NCI-H128 (cell line): Measurements from ENCODE around the gene TRAK2.
"Not testable (repeated sequence)": the region's sequence is repeated elsewhere in the genome, so short reads cannot be mapped to it uniquely, and the experiment has no call there.

Experiments used
- DNase-seq: peaks from one replicate; lab custom pipeline; 2025; ENCODE audit not compliant: unreplicated experiment; lab: John Stamatoyannopoulos, UW

TRAK2 gene

GRCh38 chr2:201448701-201449100 is 2.6 kb downstream of the TRAK2 start:
- no peak for DNase-seq

- no peak for DNase-seq
Measured at GRCh38 chr2:201448061-201448460, 3.2 kb downstream of the TRAK2 start.

- DNase-seq, result no peak
Measured at GRCh38 chr2:201447086-201447485, 4.2 kb downstream of the TRAK2 start.

DNA sequence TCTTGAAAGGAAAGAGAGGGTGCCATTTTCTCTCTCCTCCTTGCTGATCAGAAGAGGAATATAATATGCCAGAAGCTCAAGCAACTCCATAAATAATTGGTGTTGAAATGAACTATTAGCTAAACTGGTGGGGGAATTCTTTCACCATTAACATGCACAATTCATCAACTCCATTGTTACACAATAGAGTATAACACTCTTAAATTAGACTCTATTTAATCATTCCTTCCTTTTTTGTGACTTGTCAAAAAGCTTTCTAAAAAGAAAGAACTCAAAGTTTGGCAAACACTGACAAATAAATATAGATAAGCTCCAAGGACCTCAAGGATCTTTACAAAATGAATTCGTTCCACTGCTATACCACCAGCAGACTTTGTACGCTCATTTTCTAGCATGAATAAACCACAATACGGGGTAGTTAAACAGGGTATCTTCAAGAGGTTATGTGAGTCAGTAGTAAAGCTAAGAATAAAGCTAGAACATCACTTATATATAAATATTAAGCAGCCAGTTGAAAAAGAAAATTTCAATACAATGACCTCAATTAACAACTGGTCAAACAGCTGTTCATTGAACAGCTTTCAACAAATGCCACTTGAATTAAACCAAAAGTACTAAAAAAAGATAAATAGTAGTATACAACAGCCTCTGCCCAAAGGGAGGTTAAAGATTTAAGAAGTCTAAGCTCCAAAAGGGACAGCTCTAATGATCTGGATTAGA is 6.4 kb downstream of the TRAK2 start:
- no peak for DNase-seq

- no peak for DNase-seq
Measured at GRCh38 chr2:201441409-201441808, 9.8 kb downstream of the TRAK2 start.

DNA sequence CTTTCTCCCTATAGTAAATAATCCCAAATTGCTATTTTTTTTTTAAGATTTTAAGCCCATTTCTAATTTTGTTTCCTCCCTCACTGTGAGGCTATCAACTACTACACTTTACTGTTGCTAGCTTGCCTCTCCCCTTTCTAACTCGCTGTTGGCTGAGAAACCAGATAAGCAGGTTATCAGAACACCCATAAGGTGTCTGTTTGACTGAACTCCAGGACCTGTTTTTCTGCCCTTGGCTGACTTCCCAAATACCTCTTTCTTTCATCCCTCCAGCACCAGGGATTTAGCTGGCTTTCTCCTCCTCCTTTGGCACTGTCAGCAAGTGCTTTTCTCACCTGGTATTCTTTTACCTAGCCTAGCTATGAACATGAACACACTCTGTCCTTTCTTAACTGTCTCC is 11.1 kb downstream of the TRAK2 start:
- DNase-seq, result no peak

GRCh38 chr2:201439336-201439922 is 11.8 kb downstream of the TRAK2 start:
- not testable (repeated sequence) for DNase-seq

DNA sequence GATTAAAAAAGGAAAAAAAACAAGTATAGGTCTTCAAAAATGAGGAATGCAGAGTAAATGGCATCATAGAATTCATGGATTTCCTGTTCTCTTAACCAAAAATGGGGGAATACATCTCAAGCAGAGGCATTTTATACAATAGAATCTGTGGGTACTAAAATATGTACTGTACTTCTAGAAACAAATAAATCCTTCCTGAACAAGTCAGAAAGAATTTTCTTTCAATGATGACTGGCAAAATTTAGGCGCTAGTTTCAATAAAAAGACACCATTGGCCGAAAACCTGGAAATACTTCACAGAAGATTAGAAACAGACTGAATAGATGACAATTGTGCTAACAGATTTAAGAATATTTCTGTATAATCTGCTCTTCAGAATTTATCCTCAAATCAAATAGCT is 15.1 kb downstream of the TRAK2 start:
- DNase-seq, result no peak

- DNase-seq, result no peak
Measured at GRCh38 chr2:201433394-201433995, 17.8 kb downstream of the TRAK2 start.

DNA sequence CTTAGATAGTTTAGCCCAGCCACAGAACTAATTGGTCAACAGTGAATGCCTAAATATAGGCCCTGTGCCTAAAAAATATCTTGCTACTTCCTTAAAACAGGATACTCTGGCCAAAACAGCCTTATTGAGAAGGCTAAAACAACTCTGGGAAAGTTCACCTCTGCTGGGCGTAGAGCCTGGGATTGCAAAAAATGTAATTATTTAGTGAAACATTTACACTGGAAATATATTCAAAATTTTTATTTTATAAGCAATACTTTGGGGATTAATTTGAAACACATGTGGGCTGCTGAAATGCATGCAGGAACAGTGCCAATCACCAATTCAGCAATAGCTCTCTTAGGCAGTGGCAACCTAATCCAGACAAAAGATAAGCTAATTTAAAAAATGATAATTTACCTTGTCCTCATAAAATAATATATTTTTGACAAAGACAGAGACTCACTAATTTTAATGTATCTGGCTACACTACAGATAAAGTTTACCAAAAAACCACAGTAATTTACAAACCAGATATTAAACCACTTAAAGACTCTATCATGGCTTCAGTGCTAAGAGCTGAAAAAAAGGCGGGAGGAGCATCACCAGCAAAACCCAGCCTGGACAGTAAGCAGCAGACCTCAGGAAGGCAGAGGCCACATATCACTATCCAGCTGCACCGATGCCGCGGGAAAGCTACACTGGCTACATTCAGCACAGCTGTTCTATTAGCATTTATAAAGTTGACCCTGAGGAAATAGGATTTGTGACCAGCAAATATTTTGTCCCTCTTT is 18.5 kb downstream of the TRAK2 start:
- no peak for DNase-seq

- DNase-seq, result no peak
Measured at GRCh38 chr2:201432038-201432620, 19.1 kb downstream of the TRAK2 start.

- DNase-seq, result no peak
Measured at GRCh38 chr2:201430839-201431238, 20.4 kb downstream of the TRAK2 start.

DNA sequence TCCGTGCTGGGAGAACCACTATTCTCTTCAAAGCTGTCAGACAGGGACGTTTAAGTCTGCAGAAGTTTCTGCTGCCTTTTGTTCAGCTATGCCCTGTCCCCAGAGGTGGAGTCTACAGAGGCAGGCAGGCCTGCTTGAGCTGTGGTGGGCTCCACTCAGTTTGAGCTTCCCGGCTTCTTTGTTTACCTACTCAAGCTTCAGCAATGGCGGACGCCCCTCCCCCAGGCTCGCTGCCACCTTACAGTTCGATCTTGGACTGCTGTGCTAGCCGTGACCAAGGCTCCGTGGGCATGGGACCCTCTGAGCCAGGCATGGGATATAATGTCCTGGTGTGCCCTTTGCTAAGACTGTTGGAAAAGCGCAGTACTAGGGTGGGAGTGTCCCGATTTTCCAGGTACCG is 20.9 kb downstream of the TRAK2 start:
- not testable (repeated sequence) for DNase-seq

DNA sequence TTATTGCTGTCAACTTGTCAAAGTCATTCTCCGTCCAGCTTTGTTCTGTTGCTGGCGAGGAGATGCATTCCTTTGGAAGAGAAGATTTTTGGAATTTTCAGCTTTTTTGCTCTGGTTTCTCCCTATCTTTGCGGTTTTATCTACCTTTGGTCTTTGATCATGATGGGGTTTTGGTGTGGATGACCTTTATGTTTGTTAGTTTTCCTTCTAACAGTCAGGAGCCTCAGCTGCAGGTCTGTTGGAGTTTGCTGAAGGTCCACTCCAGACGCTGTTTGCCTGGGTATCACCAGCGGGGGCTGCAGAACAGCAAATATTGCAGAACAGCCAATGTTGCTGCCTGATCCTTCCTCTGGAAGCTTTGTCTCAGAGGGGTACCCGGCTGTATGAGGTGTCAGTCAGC is 21.4 kb downstream of the TRAK2 start:
- not testable (repeated sequence) for DNase-seq

- DNase-seq, result not testable (repeated sequence)
Measured at GRCh38 chr2:201428366-201428765, 22.9 kb downstream of the TRAK2 start.

GRCh38 chr2:201425952-201426351 is 25.3 kb downstream of the TRAK2 start:
- DNase-seq, result no peak

DNA sequence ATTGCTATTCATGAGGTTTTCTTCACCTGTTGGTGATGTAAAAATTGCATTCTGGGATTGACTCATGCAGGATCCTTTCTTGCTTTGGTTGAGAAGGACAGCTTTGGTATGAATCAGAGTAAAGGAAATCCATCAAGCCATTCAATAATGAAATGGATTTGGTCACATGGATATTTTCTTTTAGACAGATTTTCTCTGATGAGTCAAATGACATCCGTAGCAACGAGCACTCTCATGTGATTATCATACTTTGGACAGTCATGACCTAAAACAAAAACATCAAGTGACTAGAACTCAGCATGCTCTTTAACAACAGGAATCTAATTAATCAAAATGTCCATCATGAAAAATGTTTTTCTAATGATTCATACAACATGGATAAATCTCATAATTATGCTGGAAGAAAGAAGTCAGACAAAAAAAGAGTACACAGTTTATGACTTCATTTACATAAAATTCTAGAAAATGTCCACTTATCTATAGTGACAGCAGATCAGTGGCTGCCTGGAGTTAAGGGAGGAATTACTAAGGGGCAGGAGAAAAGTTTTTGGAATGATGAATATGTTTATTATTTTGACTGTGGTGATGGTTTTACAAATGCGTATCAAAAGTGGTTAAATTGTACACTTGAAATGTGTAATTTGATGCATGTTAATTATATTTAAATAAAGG is 30.7 kb downstream of the TRAK2 start:
- DNase-seq, result no peak

- DNase-seq, result no peak
Measured at GRCh38 chr2:201419986-201420385, 31.3 kb downstream of the TRAK2 start.

DNA sequence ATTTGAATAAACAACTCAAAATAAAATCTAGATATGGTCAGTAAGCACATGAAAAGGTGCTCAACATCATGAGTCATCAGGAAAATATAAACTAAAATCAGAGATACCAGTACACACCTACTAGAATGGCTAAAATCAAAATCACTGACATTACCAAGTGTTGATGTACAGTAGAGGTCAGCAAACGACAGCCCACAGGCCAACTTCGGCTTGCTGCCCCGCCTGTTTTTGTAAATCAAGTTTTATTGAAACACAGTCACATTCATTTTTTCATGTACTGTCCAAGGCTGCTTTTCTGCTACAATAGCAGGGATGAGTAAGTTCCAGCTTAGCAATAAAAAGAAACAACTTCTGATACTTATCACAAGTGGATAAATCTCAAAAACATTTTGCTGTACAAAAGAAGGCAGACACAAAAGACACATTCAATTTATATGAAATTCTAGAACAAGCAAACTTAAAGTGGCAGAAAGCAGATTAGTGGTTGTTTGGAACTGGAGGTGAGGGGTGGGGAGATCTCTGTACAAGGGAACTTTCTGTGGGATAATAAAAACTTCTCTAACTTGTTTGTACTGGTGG is 32.1 kb downstream of the TRAK2 start:
- no peak for DNase-seq

DNA sequence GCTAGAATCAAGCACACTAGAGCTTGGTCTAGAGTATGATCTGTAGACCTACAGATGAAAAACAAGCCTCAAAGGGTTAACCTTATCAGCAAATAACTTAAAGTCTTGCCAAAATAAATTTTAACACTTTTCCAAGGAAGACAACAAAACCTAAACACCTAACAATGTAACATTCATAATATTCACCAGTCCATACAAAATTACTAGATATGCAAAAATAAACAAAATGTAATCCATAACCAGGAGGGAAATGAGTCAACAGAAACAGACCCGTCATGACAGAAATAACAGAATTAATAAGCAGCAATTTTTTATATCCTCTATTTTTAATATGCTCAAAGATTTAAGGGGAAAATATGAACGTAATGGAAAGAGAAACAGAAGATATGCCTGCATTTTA is 36.1 kb downstream of the TRAK2 start:
- DNase-seq, result no peak
